K562 (cell line): ENCODE data around the gene TCAP. TPM values are rescaled to one million over a fixed set of nuclear protein-coding genes. Genes with fewer than 3 reads are reported as not detected.

Source experiments
- BCL6 ChIP-seq: fragments of 250-450 bp; sonication (Bioruptor Pico); IDR thresholded peaks from 2 replicates; pipeline ENCODE4 v1.4.0; 2020
- CREBBP ChIP-seq: IDR thresholded peaks from one replicate; pipeline ENCODE4 v1.6.1; 2012; ENCODE audit warnings: low read depth, mild to moderate bottlenecking, control low read depth, inconsistent platforms, low read length
- E2F6 ChIP-seq, 2 experiments: IDR thresholded peaks; 2 replicates each; pipeline ENCODE4 v1.6.1; 2011; ENCODE audit warnings: borderline replicate concordance in 1 of 2, control low read depth in 1 of 2, low read depth in 1 of 2, low read length in 1 of 2, mild to moderate bottlenecking in 1 of 2, mixed read lengths in 1 of 2, moderate library complexity in 1 of 2; ENCODE audit not compliant: insufficient read depth in 1 of 2, insufficient read length in 1 of 2, poor library complexity in 1 of 2, severe bottlenecking in 1 of 2; ENCODE audit errors: extremely low read depth in 1 of 2
- ESRRB ChIP-seq: fragments of 250-450 bp; sonication (Bioruptor Pico); IDR thresholded peaks from 2 replicates; pipeline ENCODE4 v1.5.0; 2020; ENCODE audit warnings: mild to moderate bottlenecking, moderate library complexity, borderline replicate concordance
- HEY1 ChIP-seq: fragments of 250-450 bp; sonication (Bioruptor Pico); IDR thresholded peaks from 2 replicates; pipeline ENCODE4 v1.5.0; 2020; ENCODE audit warnings: mild to moderate bottlenecking, moderate library complexity, borderline replicate concordance
- IRF2 ChIP-seq: sonication (generic); formaldehyde crosslinking; IDR thresholded peaks from 2 replicates; pipeline ENCODE4 v1.8.1; 2022; ENCODE audit warnings: mild to moderate bottlenecking, missing genetic modification reagents
- L3MBTL2 ChIP-seq: fragments of 450-650 bp; IDR thresholded peaks from 2 replicates; pipeline ENCODE4 v1.6.1; 2016; ENCODE audit warnings: mild to moderate bottlenecking, moderate library complexity
- MYBL2 ChIP-seq, 2 experiments: fragments of 450-650 bp in 1 of 2; sonication (generic) in 1 of 2; formaldehyde crosslinking in 1 of 2; IDR thresholded peaks; 2 replicates each; pipeline versions ENCODE4 v1.6.1 to v1.8.1; 2017 to 2022; ENCODE audit warnings: borderline replicate concordance in 1 of 2, inconsistent platforms in 1 of 2, low read depth in 1 of 2, mild to moderate bottlenecking in 1 of 2, missing genetic modification reagents in 1 of 2, moderate library complexity in 1 of 2
- PHF21A ChIP-seq: fragments of 450-650 bp; IDR thresholded peaks from 2 replicates; pipeline ENCODE4 v1.6.1; 2017; ENCODE audit warnings: low read depth, borderline replicate concordance
- PHTF2 ChIP-seq: fragments of 250-450 bp; sonication (Bioruptor Pico); IDR thresholded peaks from 2 replicates; pipeline ENCODE4 v1.5.0; 2021; ENCODE audit warnings: mild to moderate bottlenecking
- POLR2B ChIP-seq: fragments of 450-650 bp; IDR thresholded peaks from 2 replicates; pipeline ENCODE4 v1.6.1; 2018; ENCODE audit warnings: low read depth; ENCODE audit not compliant: partially characterized antibody
- PTTG1 ChIP-seq: fragments of 450-650 bp; IDR thresholded peaks from 2 replicates; pipeline ENCODE4 v1.6.1; 2016; ENCODE audit warnings: low read depth, mild to moderate bottlenecking, missing genetic modification characterization, missing compliant biosample characterization
- RAD21 ChIP-seq, 2 experiments: fragments of 250-450 bp in 1 of 2; fragments of 450-650 bp in 1 of 2; sonication (Bioruptor Pico) in 1 of 2; formaldehyde crosslinking in 1 of 2; IDR thresholded peaks in 1 of 2; conservative IDR thresholded peaks in 1 of 2; 2 replicates each; pipeline versions ENCODE4 v1.4.0 to v1.8.0; 2020 to 2022; ENCODE audit warnings: mild to moderate bottlenecking in 2 of 2, moderate library complexity in 1 of 2
- SMAD2 ChIP-seq: fragments of 150-350 bp; IDR thresholded peaks from 2 replicates; pipeline ENCODE4 v1.6.1; 2014; ENCODE audit warnings: low read depth, mild to moderate bottlenecking, low read length
- SMAD4 ChIP-seq: fragments of 250-450 bp; sonication (Bioruptor Pico); conservative IDR thresholded peaks from 2 replicates; pipeline ENCODE4 v1.8.0; 2021; ENCODE audit warnings: inconsistent platforms, mild to moderate bottlenecking, moderate library complexity
- SMARCA4 ChIP-seq: fragments of 450-650 bp; IDR thresholded peaks from 2 replicates; pipeline ENCODE4 v1.6.1; 2016
- SRSF9 ChIP-seq: fragments of 200-400 bp; formaldehyde crosslinking; IDR thresholded peaks from 2 replicates; pipeline ENCODE4 v1.6.1; 2017; ENCODE audit warnings: low read depth, low read length, borderline replicate concordance
- TBL1XR1 ChIP-seq, 2 experiments: IDR thresholded peaks; 2 replicates each; pipeline ENCODE4 v1.6.1; 2012; ENCODE audit warnings: improper control_type of control experiment in 2 of 2, low read length in 2 of 2, mild to moderate bottlenecking in 1 of 2
- ZNF311 ChIP-seq: fragments of 250-450 bp; sonication (Bioruptor Pico); IDR thresholded peaks from 2 replicates; pipeline ENCODE4 v1.4.0; 2020; ENCODE audit warnings: mild to moderate bottlenecking, moderate library complexity
- ZNF639 ChIP-seq, 2 experiments: fragments of 200-800 bp in 1 of 2; sonication (Bioruptor generic) in 1 of 2; sonication (generic) in 1 of 2; formaldehyde crosslinking in 1 of 2; IDR thresholded peaks in 1 of 2; conservative IDR thresholded peaks in 1 of 2; 2 replicates each; pipeline versions ENCODE4 v1.5.0 to v1.6.1; 2016 to 2020; ENCODE audit warnings: missing compliant biosample characterization in 1 of 2, missing genetic modification characterization in 1 of 2, missing genetic modification reagents in 1 of 2
- ZNF668 ChIP-seq: fragments of 250-450 bp; sonication (Bioruptor Pico); IDR thresholded peaks from 2 replicates; pipeline ENCODE4 v1.8.0; 2022; ENCODE audit warnings: mild to moderate bottlenecking, inconsistent platforms
- ZNF696 ChIP-seq: fragments of 250-450 bp; sonication (Bioruptor Pico); conservative IDR thresholded peaks from 2 replicates; pipeline ENCODE4 v1.4.0; 2020; ENCODE audit warnings: mild to moderate bottlenecking, moderate library complexity
- ZNF778 ChIP-seq: fragments of 450-650 bp; formaldehyde crosslinking; IDR thresholded peaks from 2 replicates; pipeline ENCODE4 v1.4.0; 2020; ENCODE audit warnings: mild to moderate bottlenecking, moderate library complexity
- ZSCAN29 ChIP-seq: fragments of 450-650 bp; IDR thresholded peaks from 2 replicates; pipeline ENCODE4 v1.6.1; 2017
- polyA plus RNA-seq, 8 experiments: library from polyadenylated mRNA; depleted of rRNA in 4 of 8; stranded (reverse) in 5 of 8; unstranded in 3 of 8; fragments of >200 nt; fragmentation: Nextera tagmentation in 2 of 8; fragmentation: Illumina TruSeq in 1 of 8; extraction: Ambion mirVana in 2 of 8; extraction: Trizol in 1 of 8; gene quantifications; 2 replicates each; pipeline versions ENCODE4 v1.2.1 to v1.2.3, GENCODE V29; 2011 to 2014; ENCODE audit warnings: inconsistent platforms in 1 of 8, missing spikeins in 1 of 8
- total RNA-seq, 7 experiments: library from RNA; depleted of rRNA in 6 of 7; stranded (reverse); fragments of >200 nt in 6 of 7; fragmentation: Illumina TruSeq in 2 of 7; extraction: Trizol in 2 of 7; gene quantifications; 2 replicates each; pipeline versions ENCODE4 v1.2.1 to v1.2.3, GENCODE V29; 2011 to 2021; ENCODE audit warnings: low replicate concordance in 1 of 7

Gene TCAP
- total and polyA plus RNA-seq, 9 of the 15 experiments (the other 6 are each of a cell fraction or from before 2014, with no cell fraction given), result 0.33 to 1.4 (median 0.82) TPM; not detected in 2

GRCh38 chr17:39667945-39668924 is 3.1 kb downstream of the TCAP start, which contains the start of gene PNMT (continued):
- no peak for TF ChIP-seq MYBL2 (IDR thresholded peaks at IDR 0.05; ENCODE audit: low read depth)
- TF ChIP-seq MYBL2 (CRISPR knock-in tag; IDR thresholded peaks at IDR 0.05; ENCODE audit: borderline replicate concordance), result no peak
- peak; percentile 91 to 96 for TF ChIP-seq E2F6 (IDR thresholded peaks at IDR 0.05; ENCODE audit: borderline replicate concordance in 1 of 2, extremely low read depth in 1 of 2, insufficient read depth in 1 of 2, insufficient read length in 1 of 2, low read depth in 1 of 2, low read length in 1 of 2, poor library complexity in 1 of 2, severe bottlenecking in 1 of 2)
- no peak for TF ChIP-seq ZNF778
- TF ChIP-seq PTTG1 (tag), result no peak
- no peak for TF ChIP-seq SMAD2
- peak; percentile 98 for TF ChIP-seq L3MBTL2
- TF ChIP-seq ZNF696 (CRISPR knock-in tag), result no peak
- TF ChIP-seq PHTF2 (CRISPR knock-in tag), result no peak
- TF ChIP-seq TBL1XR1 (IDR thresholded peaks at IDR 0.05; ENCODE audit: low read length in 2 of 2), result no peak
- TF ChIP-seq ZNF311 (CRISPR knock-in tag), result no peak
- TF ChIP-seq CREBBP, result no peak
- TF ChIP-seq RAD21 (CRISPR knock-in tag; conservative IDR thresholded peaks at IDR 0.05 in 1 of 2, IDR thresholded peaks at IDR 0.05 in 1 of 2), result peak; percentile 53 to 66
- peak in 1 of 2 experiments; percentile 86; a peak in 2 of 4 replicates for TF ChIP-seq ZNF639 (CRISPR knock-in tag; conservative IDR thresholded peaks at IDR 0.05 in 1 of 2, IDR thresholded peaks at IDR 0.05 in 1 of 2)
- peak; percentile 88; the same call in 1 of the 2 replicates for TF ChIP-seq SMAD4 (CRISPR knock-in tag)
- TF ChIP-seq ZSCAN29, result no peak
- no peak for TF ChIP-seq SMARCA4
- no peak for TF ChIP-seq ESRRB
- TF ChIP-seq IRF2 (CRISPR knock-in tag), result no peak
- no peak for TF ChIP-seq POLR2B
- TF ChIP-seq ZNF668 (CRISPR knock-in tag), result no peak
- TF ChIP-seq SRSF9, result no peak
- TF ChIP-seq PHF21A, result no peak
- no peak for TF ChIP-seq HEY1 (CRISPR knock-in tag)
- no peak for TF ChIP-seq BCL6 (CRISPR knock-in tag)
